ENCODE measurements around the gene DDN.

GRCh38 chr12:49017891-49018260 is 18.7 kb upstream of the DDN start:
- no peak for TF ChIP-seq CTCF (IDR thresholded peaks at IDR 0.05)
- TF ChIP-seq POLR2AphosphoS5 (IDR thresholded peaks at IDR 0.05) = no peak
- no peak for TF ChIP-seq EP300 (IDR thresholded peaks at IDR 0.05)
